HS-5 (cell line): ENCODE data around the gene TTC5.
"Not testable (repeated sequence)": the region's sequence is repeated elsewhere in the genome, so short reads cannot be mapped to it uniquely, and the experiment has no call there.

ENCODE experiments used
- DNase-seq: peaks from one replicate; pipeline ENCODE4 v3.0.0-alpha.2; 2012; ENCODE audit warnings: low read depth

The TTC5 gene, protein sequence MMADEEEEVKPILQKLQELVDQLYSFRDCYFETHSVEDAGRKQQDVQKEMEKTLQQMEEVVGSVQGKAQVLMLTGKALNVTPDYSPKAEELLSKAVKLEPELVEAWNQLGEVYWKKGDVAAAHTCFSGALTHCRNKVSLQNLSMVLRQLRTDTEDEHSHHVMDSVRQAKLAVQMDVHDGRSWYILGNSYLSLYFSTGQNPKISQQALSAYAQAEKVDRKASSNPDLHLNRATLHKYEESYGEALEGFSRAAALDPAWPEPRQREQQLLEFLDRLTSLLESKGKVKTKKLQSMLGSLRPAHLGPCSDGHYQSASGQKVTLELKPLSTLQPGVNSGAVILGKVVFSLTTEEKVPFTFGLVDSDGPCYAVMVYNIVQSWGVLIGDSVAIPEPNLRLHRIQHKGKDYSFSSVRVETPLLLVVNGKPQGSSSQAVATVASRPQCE

DNA sequence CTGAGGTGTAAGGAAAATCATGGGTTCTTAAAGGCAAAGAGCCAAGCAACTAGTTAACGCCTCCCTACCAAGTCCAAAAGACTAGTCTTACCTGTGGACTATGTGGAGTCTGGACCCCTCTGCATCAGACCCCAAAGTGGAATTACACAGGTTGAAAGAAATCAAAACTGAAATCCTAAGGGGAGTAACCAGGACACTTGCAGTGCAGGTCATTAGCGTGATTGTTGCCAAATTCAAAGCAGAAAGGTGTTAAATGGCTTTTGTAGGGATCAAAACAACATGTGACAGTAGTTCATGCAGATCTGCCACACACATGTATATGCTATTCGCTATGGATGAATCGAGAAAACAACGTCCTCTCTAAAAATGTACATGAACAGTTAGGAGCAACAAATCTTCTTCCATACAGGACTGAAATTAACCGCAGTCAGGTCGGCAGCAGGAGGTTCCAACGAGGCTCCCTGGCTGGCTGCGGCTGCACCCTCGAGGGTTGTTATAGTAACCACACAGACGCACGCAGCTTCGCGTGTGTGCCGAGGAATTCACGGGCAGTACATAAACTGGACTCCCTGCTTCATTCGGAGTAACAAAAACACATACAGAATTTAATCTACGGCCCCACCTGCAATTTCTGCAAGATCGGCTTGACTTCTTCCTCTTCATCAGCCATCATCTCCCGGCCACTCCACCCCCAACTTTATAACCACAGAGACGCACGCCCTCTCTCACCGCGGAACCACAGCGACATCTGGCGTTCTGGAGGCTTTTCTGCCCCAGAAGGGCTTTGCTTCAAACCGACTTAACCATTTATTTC is at the start of gene TTC5:
Gene TTC5, minus strand, starts transcription at position 687 of the 814 bp plus-strand sequence. Its CDS starts 14 bp downstream, at position 673.
- peak; percentile 61 for DNase-seq

GRCh38 chr14:20350860-20351259 is 45.1 kb upstream of the TTC5 start:
- no peak for DNase-seq

DNA sequence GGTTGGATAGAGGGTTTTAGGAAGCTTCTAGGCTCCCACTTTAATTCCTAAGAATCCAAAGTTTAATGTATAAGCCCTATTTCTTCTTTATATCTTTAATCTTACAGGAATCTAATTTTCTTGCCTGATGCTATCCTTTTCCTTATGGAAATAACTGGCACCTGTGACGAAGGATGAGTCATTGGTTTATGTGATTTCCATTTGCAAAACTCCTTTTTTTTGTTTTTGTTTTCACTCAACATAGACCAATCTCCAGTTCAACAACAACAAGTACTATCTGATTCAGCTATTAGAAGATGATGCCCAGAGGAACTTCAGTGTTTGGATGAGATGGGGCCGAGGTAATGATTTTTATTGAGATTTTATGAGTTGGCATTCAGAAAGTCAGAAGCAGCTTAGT is 44.5 kb upstream of the TTC5 start:
- no peak for DNase-seq

DNA sequence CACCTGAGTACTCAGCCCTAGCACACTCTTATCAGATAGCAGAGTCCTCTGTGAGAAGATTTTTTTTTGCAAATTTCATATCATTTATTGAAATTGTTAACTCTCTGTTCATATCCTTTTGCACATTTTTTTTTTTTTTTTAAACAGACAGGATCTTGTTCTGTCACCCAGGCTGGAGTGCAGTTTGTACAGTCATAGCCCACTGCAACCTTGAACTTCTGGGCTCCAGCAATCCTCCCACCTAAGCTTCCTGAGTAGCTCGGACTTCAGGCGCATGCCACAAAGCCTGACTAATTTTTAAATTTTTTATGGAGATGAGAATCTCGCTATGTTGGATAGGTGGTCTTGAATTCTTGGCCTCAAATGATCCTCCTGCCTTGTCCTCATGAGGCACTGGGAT is 42.0 kb upstream of the TTC5 start:
- DNase-seq, result no peak

DNA sequence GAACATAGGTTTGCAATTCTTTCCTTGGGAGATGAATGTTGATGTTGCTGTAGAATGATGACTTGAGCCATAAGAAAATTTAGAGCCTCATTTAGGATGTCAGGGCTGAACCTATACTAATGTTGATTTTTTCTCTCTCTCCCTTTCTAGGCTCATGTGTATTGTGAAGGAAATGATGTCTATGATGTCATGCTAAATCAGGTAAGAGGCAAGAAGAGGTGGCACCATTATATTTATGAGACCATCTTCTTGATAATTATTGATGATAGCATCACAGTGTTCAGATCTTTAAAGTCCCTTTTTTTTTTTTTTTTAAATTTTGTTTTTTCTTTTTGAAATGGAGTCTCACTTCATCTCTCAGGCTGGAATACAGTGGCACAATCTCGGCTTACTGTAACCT is 41.0 kb upstream of the TTC5 start:
- DNase-seq, result no peak

- no peak for DNase-seq
Observed at GRCh38 chr14:20345366-20345765, 39.6 kb upstream of the TTC5 start.

DNA sequence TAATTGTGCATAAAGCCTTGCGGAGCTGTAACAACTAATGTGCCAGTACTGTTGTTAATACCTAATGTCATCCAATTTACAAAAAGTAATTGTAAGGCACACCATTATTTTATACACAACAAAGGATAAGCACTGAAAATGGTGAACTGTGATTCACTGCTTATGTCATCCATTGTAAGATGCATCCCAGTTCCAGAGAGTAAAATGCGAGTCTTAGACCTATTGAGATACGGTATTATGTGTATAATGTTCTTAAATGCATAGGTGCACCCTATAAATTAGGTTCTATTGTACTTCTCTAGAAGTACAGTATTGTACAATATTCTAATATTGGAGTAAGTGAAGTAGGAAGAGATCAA is 38.1 kb upstream of the TTC5 start:
- peak; percentile 5 for DNase-seq

GRCh38 chr14:20343092-20343861 is 37.5 kb upstream of the TTC5 start, which contains the start of gene PARP2:
Gene PARP2 (plus strand): TSS chr14:20343635. CDS start chr14:20343642, 7 bp downstream.
- DNase-seq, result peak; percentile 99

DNA sequence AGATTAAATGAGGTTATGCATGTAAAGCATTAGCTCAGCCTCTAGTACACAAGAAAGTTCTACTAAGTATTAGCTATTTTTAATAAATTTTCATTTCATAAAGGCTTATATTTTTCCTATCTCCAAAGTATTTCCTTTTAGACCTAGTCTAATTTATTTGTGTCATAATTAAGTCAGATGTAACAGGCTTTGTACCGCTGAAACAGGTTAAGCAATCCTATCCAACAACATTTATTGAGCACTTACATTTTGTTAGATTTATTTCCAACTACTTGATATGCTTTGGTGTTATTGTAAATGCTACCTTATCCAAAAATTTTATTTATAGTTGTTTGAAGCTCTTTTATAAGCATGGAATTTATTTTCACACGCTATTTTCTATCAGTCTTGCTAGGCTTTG is 35.9 kb upstream of the TTC5 start:
- DNase-seq, result no peak

DNA sequence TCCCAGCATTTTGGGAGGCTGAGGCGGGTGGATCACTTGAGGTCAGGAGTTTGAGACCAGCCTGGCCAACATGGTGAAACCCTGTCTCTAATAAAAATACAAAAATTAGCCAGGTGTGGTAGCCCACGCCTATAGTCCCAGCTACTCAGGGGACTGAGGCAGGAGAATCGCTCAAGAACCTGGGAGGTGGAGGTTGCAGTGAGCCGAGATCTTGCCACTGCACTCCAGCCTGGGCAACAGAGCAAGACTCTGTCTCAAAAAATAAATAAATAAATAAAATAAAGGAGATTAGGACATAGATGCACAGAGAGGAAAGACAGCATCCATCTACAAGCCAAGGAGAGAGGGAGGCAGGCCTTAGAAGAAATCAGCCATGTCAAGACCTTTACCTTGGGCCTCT is 35.3 kb upstream of the TTC5 start:
- DNase-seq, result not testable (repeated sequence)

- DNase-seq, result no peak
Observed at GRCh38 chr14:20334017-20334416, 28.3 kb upstream of the TTC5 start.

- DNase-seq, result no peak
Observed at GRCh38 chr14:20333494-20333841, 27.7 kb upstream of the TTC5 start.

GRCh38 chr14:20332788-20333493 is 27.2 kb upstream of the TTC5 start, which contains the start of gene CCNB1IP1:
Gene CCNB1IP1 (minus strand): TSS chr14:20333279. CDS start chr14:20316523, 16,756 bp downstream.
- peak; percentile 69 for DNase-seq

GRCh38 chr14:20332431-20332787 is 26.7 kb upstream of the TTC5 start:
- no peak for DNase-seq

DNA sequence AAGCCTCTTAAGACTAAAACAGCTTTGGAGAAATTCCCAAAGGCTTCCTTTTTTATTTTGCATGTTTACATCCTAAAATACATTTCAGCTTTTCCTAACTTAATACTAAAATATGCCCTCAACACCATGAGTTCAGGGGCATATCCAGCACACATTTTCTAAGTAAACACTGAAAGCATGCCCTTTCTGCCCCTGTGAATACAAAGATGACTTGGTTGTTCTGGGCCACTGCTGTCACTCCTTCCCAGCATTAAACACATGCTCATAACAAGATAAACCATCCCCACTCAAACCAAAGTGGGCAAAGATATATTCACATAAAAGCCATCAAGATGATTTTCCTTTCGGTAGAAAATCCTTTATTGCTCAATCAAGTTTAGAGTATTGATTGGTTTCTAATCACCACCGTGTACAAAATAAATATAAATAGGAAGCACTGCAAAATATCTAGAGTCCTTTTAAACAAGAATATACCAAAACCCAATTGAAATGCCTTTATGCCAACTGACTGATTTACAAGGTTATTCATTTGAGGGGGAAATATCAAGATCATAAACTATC is 25.4 kb upstream of the TTC5 start:
- no peak for DNase-seq

DNA sequence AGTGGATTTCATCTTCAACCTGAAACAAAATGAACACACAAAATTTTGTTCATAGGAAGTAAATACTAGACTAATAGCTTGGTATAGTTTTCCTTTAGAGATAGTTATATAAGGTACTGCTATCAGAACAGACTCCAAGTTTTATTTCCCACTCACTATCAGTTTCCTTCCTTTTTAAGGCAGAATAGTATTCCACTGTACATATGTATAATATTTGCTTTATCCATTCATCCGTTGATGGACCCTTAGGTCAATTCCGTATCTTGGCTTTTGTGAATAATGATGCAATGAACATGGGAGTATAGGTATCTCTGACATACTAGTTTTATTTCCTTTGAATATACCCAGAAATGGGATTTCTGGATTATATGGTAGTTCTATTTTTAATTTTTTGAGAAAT is 23.6 kb upstream of the TTC5 start:
- no peak for DNase-seq

DNA sequence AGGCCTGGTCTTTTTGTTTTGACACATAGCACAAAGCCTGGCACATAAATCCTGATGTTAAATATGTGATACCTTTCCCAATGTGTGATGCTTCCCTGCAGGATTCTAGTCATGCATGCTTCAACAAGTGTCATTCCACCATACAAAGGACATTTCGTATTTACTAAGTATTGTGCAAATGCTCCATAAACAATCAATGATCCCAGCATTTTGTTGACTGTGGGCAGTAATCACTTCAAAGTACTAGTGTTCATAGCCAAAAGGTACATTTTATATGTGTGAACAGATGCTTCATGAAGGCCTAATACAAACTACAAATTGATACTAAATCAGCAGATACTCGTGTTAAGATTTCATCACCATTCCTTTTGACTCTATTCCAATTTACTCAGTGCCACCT is 23.0 kb upstream of the TTC5 start:
- DNase-seq, result no peak

DNA sequence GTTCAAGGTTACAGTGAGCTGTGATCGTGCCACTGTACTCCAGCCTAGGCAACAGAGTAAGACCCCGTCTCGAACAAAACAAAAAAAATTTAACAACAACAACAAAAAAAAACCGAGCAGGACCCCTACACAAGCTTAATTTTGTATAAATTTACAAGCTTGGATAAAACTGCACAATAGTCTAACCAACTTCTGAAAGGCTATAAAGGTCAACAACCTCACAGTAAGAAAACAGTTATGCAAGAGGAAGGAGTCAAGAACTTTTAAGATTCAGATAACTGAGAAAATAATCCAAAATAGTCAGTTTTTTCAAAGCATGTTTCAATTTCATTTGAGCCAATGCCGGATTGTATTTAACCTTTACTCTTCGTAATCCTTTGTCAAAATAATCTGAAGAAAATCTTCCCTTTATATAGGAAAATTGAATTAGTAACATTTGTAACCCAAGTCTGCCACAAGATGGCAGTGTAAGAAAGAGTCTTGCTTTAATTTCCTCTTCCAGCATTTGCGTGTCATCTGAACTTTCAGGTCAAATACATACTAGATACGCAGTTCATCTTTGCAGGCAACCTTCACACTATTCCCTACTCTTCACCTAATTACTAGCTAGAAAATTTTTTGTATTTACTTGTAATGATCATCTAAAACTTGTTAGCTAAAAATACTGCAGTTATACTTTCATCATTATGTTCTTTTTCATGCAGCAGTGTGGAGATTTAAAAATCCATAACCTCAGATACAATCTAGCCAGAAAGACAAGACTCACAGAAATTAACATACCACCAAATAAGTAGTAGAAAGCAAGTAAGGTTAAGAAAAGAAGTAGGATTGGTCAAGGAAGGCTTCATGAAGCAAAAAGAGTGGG is 21.5 kb upstream of the TTC5 start:
- DNase-seq, result no peak

DNA sequence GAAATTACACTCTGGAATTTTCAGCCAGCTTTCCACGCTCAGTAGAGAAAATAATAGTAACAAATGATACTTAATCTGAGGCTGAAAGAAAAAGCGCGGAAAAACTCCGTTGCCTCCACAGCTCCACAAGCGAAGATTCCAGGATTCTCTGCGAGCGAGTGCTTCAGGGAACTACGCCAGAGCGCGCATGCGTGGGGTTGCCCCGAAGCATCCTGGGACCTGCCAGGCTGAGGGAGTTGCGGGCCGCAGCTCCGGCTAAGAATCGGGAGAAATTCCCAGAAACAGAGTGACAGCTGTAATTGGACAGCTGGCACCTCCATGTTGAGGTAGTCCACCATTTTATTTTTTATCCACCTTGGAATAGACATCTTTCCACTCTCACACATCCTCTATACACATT is 12.0 kb upstream of the TTC5 start:
- no peak for DNase-seq

- no peak for DNase-seq
Observed at GRCh38 chr14:20314026-20314425, 8.3 kb upstream of the TTC5 start.

DNA sequence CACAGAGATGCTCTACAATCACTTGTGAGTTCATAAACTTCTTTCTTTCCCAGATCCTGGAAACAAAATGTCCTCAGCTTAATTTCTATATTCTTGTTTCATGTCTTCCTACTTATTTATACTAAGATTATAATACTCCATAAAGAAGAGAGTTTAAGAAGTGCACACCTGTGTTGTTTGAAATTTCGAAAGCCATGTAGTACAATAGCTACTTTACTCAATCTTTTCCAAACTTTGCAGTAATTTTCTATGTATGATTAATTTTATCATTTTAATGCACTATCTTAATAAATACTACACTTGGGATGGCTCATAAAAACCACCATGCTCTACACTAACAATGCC is 300 bp upstream of the TTC5 start:
- no peak for DNase-seq
